Stimulated activated CD4-positive, alpha-beta T cell treated with anti-CD3 and anti-CD28 coated beads, Interleukin-12 subunit alpha, Interleukin-12 subunit beta, amount 100 ng/mL, for 48 hours (primary cell): ENCODE results near the gene MAF.
A peak's percentile ranks its signal among the peaks of the same experiment; 100 is the strongest.

Source experiments
- DNase-seq, 3 donors: peaks; one replicate each; pipeline ENCODE4 v3.0.0-alpha.2; 2020; ENCODE audit warnings: low read depth in 2 of 3, low spot score in 1 of 3

Gene MAF

DNA sequence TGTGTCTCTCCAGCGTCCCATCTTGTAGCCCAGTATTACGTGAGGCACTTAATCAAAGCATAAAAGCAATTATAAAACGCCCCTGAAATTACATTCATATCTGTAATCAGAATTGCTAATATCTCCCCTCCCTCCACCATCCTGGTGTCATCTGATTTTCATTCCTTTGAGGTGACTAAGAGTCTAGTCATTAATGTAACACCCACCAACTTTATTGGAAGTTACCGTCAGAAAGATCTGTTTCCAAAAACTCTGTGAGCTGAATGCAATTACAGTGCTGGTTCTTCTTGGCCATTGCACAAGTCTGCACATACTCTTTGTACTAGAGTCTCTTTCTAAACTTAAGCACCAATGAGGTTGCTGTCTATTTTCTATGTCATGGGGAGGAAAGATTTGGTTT lies 12.5 kb upstream of the MAF start:
- no peak for DNase-seq

DNA sequence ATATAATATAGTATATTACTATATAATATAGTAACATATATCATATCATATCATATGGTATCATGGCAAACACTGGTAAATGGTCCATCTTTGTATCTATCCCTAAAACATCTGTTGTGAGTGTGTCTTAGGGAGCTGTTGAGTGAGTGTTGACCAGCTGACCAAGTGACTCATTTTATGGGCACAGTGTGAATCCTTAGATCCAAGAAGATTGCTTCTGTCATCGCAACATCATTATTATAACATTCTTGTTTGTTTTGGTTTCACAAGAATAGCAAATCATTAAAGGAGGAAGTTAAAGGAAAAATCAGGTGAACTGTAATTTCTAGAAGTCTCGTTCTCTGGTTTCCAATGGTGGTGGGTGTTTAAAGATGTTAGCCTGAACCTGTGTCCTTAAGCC lies 11.7 kb upstream of the MAF start:
- DNase-seq = no peak

DNA sequence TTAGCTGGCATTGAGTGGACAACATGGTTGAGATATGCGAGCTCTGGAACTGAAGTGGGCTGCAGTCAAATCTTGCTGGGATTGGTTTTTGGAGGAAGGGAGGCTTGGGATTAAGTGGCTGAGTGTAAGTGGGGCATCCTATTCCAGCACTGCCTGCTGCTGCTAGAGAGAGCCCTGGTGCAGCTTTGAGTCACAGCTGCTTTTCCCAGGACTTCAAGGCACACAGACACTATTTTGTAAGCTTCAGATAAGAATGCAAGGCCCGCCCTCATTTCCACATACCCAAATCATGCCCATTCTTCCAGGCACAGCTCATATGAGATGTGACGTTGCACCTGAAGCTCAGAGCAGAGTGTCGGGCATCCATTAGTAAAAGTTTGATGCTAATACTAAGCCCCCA lies 10.2 kb upstream of the MAF start:
- DNase-seq = no peak

DNA sequence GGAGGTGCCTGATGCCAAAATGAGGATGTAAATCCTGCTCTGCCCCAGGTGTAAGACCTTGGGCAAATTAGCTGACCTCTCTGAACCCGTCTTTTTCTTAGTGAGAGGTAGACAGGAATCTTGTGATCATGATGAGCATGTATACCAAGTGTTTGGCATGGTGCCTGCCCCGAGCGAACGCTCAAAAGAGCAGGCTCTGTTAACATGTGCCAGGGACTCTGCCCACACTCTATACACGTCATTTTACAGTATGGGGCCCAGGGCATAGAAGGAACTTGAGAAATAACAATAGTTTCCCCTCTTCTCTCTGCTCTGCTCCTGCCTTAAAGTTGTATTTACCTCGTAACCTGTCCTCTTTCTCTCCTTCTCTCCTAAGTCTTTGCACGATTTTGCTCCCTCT lies 9.3 kb upstream of the MAF start:
- no peak for DNase-seq

DNA sequence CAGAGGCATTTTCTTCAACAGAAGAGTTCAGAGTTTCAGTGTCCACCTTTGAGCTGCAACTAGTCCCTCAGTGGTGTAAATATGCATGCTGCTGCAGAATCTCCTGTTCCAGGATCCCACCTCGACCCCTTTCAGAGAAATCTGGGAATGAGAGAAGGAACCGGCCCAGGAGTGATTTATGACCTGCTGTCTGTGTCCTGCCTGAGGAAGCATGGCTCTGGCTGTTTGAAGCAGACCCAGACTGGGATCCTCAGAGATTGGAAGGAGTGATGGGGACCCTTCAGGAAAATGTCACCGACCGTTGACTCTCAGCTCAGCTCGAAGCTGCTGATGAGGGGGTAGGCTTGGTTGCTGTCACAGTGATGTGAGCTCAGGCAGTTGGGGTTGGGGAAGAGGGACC lies 8.4 kb upstream of the MAF start:
- DNase-seq = no peak

DNA sequence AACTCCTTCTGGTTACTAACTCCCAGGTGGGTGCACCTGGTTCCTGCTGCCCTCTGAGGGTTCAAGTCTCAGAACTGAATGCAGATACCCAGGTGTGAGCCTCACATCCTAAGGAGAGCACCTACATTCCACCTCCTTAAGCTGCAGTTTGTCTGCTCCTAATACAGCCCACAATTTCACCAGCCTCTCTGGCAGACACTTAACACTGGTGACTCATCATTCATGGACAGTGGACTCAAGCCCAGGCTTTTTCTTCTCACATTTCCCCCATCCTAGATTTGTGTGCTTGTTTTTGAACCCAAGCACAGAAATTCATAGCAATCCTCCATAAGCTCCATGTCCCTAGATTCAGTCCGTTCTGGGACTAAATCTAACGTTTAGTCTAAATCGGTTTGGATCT lies 7.0 kb upstream of the MAF start:
- DNase-seq = no peak

DNA sequence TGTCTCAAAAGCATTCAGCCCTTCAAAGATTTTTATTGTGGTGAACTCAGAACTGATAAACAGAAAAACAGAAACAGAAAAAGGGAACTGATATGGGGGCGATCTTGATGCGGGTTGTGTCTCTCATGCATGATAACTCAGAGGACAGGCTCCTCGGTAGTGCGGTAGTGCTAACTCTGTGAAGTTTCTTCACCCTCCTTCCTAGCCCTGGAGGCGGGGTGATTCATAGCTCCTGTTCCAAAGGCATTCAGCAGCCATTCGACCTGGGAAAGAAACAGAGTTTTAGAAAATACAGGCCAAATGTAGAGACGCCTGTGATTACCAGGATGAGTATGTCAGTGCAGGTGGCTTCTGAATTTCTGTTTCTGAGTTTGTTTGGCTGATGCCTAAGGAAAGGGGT lies 5.5 kb upstream of the MAF start:
- peak in 1 of 3 donors; percentile 32 for DNase-seq

DNA sequence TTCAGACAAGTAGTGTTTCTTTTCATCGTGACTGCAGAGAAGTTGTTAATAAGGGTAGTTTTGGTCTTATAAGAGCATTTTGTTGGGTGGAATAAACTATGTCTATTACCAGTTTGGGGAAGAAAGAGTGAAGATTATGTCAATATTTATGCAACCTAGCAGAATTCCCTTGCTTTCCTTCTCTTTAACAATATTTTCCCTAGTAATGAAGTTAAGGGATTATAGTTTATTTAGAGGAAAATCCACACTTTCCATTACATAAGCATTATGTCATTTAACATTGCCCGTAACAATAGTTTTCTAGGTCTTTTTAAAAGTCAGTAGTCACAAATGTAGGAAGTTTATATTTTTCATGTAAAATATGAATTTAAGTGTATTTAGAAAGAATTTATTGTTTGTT lies 2.5 kb upstream of the MAF start:
- DNase-seq = no peak

DNA sequence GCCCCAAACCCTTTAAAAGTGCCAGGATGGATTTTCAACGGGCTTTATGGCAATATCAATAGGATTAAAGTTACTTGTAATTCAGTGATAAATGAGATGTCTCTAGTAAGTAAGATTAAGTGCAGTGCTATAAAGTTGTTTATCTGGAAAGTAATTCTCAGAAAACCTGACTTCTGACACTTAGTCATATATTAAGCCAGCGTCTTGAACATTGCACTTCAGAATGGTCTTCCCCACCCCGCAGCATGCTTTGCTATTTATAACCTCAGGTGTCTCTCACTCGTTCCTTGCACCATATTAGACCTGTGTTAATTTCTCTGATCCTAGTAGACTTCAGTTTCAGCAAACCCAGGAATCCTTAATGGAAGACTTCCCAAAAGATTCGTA lies 2.1 kb upstream of the MAF start:
- no peak for DNase-seq

DNA sequence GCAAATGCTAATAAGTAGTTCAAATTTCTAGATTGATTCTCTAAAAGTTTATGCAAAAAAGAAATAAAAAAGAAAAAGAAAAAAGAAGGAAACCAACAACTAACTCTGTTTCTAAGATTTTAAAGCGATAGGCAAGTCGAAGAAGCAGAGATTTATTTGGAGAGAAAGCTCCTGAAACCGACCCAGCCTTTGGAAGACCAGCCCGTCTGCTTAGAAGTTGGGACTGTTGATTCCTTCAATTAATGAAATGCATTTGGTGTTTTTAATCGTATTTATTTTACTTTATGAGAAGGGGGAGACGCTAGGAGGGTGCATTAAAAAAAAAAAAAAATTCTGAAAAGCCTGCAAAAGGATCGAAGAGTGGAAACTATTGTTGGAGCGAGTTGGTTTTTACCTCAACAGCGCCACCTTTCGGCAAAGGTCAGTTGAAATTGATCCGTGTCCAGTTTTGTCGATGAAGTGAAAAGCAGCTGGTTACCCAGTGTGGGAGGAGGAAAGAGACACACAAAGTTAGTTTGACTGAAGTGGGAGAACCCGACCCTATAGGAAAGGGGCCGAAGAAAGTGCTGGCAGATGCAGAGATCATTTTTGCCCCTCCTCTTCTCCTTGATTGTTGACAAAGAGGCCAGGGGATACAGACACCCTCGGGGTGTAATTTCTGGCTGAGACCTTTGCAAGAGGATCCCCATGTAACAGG lies 1.5 kb upstream of the MAF start:
- DNase-seq = peak; percentile 77 to 91 (median 81)

DNA sequence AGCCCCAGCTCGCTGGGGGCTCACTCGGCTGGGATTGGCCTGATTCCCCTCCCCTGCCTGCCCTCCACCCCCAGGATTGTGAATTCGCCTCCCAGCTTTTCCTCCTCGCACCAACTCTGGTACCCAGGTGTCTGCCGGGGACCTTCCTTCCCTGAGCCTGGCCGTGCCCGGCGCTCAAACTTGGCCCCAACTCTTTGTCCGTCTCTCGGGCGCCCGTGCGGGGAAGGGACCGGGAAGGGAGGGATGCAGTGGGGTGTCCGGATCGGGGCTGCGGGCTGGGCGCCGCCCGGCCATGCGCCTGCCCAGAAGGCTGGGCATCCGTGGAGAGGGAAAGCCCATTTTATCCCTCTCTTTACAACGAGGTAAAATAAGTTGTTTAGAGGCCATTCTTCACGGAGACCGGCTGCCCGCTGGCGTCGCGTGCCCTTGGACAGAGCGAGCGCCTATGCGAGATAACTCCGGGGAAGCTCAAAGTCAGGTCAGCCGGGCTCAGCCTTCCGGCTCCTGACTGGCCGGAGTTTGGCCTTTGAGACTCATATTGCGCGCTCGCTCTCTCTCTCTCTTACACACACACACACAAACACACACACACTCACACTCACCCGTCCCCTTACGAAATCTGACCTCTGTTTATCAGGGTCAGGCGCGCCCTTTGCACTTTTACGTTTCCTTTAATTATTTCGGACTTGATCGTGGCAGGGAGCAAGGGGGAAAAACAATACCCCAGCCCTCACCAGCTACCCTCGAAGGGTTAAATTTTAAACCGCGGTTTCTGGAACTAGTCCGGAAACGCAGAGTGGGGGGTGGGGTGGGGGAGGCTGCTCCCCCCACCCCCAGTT lies 774 bp upstream of the MAF start:
- DNase-seq = peak in 1 of 3 donors; percentile 16

DNA sequence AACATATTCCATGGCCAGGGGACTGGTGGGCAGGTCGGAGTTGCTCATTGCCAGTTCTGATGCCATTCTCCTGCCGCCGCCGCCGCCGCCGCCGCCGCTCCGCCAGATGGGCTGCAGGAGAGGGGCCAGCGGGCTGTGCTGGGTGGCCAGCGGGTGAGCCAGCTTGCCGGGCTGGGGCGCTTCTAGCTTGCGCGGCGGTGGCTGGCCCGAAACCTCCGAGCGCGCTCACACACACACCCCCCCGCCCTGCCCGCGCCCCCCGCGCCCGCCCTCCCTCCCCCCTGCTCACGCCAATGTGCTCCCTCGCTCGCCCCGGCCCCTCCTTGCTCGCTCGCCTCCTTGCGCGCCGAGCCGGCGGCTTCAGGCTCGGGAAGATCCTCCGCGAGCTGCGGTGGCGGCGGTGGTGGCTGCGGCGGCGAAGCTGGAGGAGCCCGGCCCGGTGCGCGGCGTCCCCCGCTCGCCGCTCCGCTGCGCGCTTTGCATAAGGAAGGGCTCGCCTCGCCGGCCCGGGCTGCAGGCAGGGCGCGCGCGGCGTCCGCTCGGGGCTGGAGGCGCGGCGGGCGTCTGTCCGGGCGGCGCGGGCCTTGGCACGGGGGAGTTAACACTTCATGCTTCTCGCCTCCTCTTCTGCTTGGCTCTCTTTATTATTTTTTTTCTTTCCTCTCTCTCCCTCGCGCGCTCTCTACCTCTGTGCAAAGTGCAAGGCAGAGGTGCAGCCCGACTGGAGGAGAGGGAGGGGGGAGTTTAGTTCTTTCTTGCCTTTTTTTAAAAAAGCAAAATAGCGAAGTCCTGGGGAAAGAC lies 500 bp downstream of the MAF start:
- peak in 1 of 3 donors; percentile 41 for DNase-seq

DNA sequence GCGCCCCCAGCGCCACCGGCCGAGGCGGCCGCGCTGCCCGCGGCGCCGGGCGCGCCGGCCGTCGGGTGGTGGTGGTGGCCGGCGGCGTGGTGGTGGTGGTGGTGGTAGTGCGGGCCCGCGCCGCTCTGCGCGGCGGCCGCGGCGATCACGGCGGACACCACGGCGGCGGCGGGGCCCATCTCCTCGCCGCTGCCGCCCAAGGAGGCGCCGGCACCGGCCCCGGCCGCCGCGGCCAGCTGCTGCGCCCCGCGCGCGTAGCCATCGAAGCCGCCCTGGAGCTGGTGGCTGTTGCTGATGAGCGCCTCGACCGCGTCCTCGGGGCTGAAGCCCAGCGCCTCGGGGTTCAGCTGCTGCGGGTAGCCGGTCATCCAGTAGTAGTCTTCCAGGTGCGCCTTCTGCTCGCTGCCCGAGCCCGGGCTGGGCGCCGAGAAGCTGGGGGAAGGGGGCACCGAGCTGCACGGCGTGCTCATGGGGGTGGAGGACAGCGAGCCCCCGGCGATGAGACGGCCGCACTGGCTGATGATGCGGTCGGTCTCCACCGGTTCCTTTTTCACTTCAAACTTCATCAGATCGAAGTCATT lies 1.2 kb downstream of the MAF start:
- no peak for DNase-seq

DNA sequence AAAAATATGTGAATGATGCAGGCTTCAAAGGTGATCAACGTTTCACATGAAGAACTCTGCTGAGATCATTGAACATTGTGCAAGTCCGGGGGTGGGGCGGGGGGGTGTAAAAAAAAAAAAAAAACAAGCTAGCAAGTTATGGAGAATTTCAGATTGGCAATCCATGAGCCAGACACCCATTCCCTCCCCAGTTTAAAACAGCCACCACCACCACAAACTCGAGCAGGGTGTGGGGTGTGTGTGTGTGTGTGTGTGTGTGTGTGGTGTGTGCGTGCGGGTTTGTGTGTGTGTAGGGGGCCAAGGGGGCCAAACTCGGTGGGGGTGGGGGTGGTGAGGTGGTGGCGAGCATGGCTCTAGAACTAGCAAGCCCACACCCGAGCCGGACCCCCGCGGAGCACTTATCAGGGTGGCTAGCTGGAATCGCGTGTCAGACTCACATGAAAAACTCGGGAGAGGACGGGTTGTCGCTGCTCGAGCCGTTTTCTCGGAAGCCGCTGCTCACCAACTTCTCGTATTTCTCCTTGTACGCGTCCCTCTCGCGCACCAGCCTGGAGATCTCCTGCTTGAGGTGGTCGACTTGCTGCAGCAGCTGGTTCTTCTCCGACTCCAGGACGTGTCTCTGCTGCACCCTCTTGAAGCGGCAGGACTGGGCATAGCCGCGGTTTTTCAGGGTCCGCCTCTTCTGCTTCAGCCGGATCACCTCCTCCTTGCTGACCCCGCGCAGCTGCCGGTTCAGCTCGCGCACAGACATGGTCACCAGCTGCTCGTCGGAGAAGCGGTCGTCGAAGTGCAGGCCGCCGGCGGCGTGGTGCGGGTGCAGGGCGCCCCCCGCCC lies 2.0 kb downstream of the MAF start:
- DNase-seq = peak in 2 of 3 donors; percentile 28 to 36

DNA sequence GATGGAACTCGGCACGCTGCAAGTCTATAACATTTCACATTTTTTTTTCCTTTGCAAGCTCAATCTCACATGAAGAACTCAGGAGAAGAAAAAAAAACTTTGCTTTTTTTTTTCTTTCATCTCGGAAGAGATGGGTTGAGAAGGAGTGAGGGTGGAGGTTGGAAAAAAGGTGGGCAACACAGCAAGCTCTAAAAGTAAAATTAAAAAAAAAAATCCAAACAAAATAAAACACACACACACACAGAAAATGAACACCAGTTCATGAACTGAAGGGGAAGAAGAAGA lies 2.5 kb downstream of the MAF start:
- no peak for DNase-seq

DNA sequence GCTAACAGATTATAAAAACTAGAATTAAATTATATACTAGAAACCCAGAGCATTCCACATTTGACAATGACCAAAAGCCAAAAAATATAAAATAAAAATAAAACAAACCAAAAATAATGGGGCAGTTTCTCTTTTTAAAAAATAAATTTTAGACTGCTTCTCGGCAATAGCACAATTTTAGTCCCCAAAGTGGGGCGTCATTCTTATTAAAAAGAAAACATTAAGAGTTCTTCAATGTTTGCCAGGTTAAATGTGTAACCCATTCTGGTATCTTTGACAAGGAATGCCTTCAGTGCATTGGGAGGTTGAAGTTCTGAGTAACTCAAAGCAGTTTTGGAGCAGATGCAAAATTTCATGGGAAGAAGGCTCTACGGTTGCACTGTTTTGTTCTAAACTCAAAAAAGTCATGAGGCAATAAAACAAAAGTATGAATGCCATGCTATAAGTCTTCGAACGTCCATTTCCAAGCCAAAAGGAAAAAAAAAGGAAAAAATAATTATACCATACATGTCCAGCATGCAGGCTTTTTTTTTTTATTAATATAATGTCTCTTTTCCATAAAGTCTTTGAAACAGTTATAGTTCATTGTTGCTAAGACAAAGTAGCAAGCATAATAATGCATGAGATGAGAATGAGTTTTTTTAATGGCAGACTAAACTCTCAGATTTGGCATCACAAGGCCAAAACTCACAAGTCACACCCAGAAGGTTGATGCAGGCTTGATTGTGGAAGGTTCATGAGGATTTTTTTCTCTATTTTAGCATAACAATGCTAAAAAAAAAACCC lies 3.1 kb downstream of the MAF start:
- DNase-seq = no peak

DNA sequence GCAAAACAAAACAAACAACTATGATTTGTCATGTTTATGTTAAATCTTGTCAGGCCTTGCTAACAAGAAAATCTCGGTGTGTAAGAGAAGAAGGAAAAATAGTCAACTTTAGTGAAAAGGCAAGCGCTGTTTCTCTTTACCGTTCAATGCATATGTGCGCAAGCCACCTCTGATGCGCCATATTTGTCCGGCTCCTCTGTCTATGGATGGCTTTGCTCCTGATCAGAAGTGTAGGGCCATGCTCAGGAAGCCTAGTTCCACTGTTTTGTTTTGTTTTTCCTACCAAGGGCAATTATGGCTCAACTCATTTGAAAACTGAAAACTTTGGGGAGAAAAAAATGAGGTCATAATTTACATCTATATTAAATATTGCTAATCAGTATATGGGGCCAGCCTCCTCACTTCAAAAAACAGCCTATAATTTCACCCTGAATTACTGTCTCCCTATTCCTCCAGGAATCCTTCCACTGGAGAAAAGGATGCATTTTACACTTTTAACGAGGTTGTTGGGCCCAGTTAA lies 4.5 kb downstream of the MAF start:
- no peak for DNase-seq

DNA sequence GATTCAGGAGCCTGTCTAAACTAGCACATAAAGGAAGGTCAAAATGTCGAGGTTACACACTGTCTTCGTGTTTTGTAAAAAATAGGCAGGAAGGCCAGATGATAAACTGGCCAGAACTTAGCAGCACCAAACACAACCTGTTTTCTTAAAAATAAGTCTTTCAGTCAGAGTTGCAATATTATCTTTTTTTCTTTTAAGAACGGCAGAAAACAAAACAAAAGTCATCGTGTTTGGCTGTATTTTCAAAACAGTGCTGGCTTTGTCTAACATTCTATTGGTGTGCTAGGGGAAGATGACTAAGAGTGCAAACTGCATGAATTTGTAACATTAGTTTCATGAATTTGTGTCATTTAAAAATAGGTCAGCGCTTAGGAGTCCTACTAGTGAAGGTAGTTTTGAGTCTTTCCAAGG lies 5.3 kb downstream of the MAF start:
- no peak for DNase-seq

DNA sequence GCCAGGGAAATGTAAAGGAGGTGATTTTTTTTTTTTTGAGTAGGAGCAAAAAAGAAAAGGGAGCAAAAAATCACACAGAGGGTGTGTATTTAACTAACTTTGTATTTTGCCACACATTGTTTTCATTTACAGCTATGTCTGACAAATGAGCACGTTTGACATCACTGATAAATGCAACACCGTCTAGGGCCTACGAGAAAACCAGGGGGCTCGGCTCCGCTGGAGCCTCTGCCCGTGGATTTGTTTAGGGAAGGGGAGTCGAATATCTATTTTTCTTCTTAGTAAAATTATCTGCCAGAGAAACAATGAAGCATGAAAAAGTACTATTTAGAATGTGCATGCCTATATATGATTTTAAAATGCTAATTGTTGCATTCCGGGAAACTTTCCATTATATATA lies 6.8 kb downstream of the MAF start:
- no peak for DNase-seq

DNA sequence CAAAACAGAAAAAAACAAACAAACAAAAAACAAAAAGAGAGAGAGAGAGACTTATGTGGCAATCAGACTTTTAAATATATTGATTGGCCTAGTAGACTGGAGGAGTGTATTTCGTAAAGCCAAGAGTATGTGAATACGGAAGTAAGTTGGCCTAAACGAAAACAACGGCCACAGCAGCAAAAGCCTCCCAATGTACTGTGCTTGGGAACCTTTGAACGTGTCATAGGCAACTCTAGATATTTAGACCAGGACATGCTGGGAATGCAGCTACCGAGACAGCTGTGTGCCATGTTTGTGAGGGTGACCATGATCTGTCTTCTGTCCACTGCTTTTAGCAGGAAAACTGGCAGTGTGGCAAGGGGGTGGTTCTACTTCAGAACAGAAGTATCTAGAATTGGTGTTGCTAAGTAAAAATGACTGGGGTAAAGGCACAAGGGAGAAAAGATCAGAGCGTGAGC lies 7.4 kb downstream of the MAF start:
- no peak for DNase-seq
